Putamen (tissue), 1 donor: ENCODE measurements around the gene CSMD2.

ENCODE experiments used
- DNase-seq: peaks from one replicate; pipeline ENCODE4 v3.0.0-alpha.2; 2016; ENCODE audit warnings: low spot score

CSMD2 gene

GRCh38 chr1:33482412-33482811 lies 682.6 kb downstream of the CSMD2 start:
- no peak for DNase-seq

DNA sequence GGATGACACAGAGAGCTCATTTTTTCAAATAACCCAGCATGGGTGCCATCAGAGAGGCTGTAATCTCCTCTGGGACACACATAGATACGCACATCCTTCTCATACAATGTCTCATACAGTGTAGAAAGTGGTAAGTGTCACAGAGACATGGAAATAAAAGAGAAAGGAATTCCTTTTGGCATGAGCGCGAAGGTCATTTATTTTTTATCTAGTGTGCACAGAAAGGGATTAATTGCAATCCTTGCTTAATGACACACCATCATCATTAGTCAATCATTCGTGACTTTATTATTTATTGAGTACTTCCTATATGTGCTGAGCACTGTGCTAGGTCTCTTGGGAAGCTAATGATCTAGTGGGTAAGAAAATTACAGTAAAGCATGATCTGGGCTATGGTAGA lies 687.6 kb downstream of the CSMD2 start:
- no peak for DNase-seq

DNA sequence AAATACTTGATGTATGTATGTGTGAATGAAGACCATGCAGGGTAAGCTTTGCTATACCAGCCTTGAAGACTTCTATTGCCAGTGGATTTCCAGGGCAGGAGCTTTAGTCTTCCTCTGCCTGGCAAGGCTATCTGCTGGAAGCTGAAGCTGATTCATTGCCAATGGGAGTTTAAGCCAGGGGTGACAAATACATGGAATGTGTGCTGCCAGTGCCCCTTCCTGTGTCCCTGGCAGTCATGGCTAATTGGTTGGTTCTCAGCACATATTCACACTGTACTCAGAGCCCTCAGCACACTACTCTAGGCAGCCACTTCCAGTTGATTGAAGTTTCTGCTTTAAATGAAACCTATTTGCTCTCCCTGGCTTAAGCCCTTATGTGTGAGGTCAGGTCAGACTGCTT lies 691.1 kb downstream of the CSMD2 start:
- no peak for DNase-seq

- DNase-seq = peak; percentile 99
Measured at GRCh38 chr1:33472269-33472980, 692.6 kb downstream of the CSMD2 start, which contains the start of gene ZSCAN20. TSS of gene ZSCAN20 (plus strand) at chr1:33472645. CDS start at chr1:33479289, 6,644 bp downstream.

- DNase-seq = no peak
Measured at GRCh38 chr1:33471416-33471815, 693.6 kb downstream of the CSMD2 start.

DNA sequence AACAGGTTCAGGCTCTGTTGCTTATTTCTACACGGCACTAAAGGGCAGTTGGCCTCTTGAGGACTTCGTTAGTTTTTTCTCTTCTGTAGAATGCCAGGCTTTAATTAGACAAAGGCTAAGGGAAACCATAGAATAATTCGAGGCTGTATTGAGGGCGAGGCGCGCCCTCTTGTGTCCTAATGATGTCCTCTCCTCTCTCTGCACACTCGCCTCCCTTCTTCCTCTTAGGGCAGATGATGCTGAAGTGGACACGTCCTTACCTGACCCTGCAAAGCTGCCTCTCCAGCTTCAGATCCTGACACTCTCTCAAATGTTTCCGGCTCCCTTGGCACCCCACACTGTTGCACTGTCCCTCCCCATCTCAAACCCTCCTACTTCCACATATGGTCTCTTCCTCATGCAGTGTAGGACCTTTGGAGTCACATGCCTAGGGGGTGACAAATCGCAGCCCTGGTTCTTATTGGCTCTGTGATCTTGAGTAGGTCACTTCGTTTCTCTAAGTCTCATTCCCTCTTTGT lies 694.5 kb downstream of the CSMD2 start:
- DNase-seq = peak; percentile 86

GRCh38 chr1:33469691-33470090 lies 695.3 kb downstream of the CSMD2 start:
- DNase-seq = no peak

DNA sequence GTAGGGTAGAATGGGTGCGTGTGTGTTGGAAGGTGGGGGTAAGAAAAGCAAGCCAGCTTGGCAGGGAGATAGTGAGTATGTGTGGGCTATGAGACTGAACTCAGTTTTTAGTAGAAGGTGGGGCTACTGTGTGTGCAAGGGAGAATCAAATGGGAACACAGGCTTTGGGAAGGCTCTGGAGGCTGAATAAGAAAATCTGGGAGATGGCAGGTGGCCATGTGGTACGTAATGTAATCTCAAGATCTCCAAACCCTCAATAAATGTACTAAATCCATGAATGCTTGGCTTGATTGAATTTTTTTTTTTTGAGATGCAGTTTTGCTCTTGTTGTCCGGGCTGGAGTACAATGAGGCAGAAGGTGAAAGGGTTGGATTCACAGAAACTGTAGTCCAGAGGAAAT lies 696.1 kb downstream of the CSMD2 start:
- DNase-seq = no peak

DNA sequence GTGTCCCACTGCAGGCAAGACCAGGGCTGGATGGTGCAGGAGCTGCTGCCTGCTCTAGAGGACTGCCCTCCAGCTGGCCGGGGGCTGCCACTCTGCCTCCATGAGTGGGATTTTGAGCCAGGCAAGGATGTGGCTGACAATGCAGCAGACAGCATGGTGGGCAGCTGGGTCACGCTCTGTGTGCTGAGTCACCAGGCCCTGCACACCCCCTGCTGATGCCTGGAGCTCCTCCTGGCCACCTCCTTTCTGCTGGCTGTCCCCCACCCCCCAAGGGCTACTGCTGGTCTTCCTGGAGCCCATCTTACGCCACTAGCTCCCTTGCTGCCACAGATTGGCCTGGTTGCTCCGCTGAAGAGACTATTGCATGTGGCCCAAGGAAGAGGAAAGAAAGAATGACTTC lies 696.5 kb downstream of the CSMD2 start:
- DNase-seq = no peak

DNA sequence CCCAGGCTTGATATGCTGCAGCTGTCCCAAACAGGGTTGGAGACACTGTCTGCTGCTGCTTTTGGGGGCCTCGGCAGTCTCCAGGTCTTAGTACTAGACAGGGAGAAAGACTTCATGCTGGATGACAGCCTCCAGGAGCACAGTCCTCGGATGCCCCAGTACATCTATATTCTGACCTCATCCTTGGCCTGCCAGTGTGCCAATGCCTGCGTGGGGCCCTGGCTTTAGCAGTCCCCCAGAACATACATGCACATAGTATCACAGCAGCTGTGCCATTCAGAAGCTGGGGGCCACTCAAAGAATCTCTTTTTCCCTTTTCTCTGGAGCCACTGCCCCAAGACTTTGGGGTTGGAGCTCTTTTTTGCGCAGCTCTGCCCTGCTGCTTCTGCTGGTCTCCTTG lies 697.0 kb downstream of the CSMD2 start:
- DNase-seq = no peak

GRCh38 chr1:33466159-33466558 lies 698.9 kb downstream of the CSMD2 start:
- no peak for DNase-seq

DNA sequence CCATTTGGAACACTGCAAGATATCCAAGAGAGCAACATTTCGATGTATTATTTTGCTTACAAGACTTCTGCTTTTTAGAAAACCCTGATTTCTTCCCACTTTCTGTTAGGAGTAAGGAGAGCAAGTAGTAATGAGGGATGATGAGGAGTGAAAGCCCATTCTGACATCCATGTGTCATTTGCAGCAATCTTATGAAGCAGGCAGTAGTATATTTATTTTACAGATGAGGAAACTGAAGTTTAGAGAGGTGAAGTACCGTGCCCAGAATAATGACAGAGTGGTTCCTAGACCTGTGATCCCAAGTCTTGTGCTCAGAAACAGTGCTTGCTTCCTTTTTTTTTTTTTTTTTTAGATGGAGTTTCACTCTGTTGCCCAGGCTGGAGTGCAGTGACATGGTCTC lies 699.7 kb downstream of the CSMD2 start:
- no peak for DNase-seq

DNA sequence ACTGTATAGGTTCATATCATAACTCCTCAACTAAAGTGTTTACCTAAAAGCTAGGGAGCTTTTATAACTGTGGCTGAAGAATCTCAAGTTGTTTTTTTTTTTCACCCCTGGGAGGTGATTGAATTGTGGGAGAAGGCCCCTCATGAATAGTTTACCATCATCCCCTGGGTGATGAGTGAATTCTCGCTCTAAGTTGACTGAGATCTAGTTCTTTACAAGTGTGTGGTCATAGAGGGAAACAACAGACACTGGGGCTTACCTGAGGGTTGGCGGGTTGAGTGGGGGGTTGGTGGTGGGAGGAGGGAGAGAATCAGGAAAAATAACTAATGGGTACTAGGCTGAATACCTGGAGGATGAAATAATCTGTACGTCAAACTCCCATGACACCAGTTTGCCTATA lies 700.5 kb downstream of the CSMD2 start:
- DNase-seq = no peak
